Measurements from ENCODE around the gene TCAP.

Gene TCAP

GRCh38 chr17:39664581-39665561 is at the start of gene TCAP:
Gene TCAP (plus strand): TSS chr17:39665349. CDS start chr17:39665360, 11 bp downstream.
- no peak for DNase-seq

DNA sequence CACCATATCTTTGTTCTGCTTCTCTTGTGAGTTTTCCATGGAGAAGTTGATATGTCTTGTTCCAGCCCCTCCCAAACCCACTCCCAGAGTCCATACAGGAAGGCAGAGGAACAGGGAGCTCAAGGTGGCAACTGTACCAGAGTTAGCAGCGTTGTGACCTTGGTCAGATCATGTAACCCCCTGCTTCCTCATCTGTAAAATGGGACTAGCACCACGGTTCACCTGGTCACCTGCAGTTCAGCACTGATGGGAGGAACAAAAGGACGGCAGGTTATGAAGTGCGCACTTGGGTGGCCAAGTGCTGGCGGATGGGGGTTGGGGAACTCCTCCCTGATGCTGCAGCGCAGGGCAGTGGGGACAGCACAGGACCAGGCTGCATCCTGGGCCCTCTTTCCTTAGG is 49.7 kb upstream of the TCAP start:
- no peak for DNase-seq

DNA sequence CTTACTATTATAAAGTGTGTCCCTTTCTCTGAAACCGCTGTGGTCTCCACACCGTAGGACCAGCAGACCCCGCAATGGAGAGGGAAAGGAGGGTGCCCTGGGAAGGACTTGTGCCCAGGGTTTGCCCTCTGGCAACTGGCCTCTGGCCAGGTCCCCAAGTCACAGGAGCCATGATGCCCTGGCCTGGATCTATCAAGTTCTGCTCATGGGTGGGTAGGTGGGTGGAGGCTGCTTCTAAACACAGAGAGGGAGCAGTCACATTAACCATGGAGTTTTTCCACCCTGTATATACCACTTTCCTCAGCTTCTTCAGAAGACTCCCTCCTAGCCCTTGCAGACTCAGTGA is 48.1 kb upstream of the TCAP start:
- DNase-seq = no peak

GRCh38 chr17:39617446-39618245 is 47.5 kb upstream of the TCAP start:
- peak; percentile 33 for DNase-seq

- DNase-seq = no peak
Observed at GRCh38 chr17:39618246-39618913, 46.8 kb upstream of the TCAP start.

GRCh38 chr17:39618956-39619785 is 46.0 kb upstream of the TCAP start:
- no peak for DNase-seq

DNA sequence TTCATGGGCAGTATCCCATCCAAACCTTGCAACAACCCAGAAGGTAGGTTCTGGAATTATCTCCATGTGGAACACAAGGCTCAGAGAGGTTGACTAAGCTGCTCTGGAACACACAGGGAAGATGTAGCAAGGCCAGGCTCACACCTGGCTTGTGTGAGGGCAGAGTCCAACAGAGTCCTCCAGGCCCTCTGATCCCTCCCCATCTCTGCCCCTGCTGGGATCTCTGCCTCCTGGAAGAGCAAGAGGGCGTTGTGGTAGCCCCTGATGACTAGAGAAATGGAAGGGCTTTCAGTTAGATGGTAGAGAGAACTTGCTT is 45.4 kb upstream of the TCAP start:
- no peak for DNase-seq

GRCh38 chr17:39621523-39622379 is 43.4 kb upstream of the TCAP start:
- no peak for DNase-seq

DNA sequence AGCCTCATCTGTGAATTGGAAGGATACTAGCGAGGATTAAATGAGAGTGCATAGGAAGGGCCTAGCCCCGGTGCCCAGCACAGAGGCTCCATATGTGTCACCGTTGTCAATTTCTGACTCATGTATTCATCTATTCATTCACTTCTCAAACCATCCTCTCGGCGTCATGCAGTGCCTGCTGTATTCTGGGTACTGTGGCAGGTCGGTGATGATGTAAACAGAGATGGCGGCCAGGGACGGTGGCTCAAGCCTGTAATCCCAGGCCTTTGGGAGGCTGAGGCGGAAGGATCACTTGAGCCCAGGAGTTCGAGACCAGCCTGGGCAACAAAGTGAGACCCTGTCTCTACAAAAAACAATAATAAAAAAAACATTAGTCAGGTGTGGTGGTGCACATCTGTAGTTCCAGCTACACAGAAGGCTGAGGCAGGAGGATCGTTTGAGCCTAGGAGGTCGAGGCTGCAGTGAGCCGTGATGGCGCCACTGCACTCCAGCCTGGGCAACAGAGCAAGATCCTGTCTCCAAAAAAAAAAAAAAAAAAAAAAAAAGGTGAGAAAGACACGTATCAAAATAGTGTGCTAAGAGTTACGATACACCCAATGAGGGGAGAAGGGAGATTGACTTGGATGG is 42.7 kb upstream of the TCAP start:
- DNase-seq = no peak

DNA sequence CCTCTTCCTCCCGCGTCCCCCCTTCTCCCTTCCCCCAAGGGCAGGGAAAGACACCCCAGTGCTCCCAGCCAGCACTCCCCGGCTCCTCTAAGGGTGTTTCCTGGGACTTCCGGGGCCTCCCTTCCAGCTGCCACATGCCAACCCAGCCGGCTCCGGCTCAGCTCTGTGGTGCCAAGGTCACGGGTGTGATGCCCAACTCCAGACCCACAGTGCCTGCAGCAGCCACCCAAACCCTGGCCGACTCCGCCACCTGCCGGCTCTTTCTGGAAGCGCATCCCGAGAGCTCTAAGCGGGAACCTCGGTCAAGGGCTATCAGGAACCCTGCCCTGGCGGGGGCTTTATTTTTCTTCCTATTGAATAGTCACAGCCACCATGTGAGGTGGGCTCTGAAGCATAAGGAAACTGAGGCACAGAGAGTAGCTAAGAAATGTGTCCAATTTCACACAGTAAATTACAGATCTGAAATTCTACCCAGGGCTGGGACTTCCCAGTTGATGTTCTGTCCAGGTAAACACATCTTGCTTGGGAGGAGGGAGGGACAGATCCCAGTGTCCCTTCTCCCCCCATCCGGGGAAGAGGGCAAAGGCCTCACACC is 41.7 kb upstream of the TCAP start:
- no peak for DNase-seq

GRCh38 chr17:39624313-39624712 is 40.8 kb upstream of the TCAP start:
- no peak for DNase-seq

DNA sequence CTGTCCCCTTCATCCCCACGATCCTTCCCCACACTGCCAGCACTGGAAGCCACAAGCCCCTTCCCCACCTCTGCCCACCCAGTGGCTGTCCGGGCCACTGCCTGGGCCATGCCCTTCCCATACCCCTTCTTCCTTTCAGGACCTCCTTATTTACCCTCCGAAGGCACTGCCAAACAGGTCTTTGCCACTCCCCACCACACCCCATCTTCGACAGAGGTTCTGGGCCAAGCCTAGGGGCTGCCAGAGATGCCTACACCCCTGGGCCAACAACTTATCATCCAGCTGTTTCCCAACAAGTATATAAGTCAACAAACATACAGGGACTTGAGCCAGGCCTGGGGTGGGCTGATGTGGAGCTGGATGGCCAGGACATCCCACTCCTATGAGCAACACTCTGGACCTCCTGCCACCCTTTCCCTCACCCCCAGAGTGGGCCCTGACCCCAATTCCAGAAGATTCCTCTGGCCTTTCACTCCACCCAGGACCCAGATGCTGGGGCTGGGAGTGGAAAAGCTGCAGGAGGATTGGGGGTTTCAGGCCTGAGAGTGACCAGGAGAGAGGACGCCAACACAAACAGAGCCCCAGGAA is 39.9 kb upstream of the TCAP start:
- no peak for DNase-seq

DNA sequence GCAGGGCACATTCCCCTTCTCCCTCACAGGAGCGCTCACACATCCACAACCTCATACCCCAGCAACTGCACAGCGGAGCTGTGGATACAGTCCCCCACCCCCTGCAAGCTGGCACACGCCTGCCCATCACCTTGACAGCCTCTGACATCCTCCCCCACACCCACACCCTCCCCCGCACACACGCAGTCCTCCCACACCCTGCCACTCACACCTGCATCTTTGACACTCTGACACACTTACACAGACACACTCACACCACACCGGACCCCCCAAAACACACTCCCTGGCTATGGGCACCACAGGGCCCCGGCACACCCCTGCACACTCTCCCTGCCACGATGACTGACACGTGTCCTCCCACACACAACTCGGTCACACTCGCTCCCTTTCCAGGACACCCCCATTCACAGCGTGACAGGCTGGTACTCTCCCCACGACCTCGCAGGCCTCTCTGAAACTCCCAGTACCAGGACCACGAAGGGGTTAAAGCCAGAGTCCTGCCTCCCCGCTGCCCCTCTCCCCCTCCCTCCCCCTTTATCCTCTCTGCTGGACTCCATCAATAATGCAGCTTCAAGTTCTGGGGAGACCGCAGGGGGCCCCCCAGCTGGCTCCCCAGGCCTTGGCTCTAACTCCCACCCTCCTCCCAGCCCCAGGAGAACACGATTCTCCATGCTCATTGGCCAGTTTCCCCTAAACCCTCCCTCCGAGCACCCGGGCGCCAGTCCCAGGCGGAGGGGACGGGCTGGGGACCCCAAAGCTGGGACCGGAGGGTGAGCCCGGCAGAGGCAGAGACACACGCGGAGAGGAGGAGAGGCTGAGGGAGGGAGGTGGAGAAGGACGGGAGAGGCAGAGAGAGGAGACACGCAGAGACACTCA is 38.7 kb upstream of the TCAP start, which contains the start of gene PPP1R1B:
PPP1R1B (plus strand) TSS at position 782 of the 876 bp plus-strand sequence. CDS start 441 bp downstream, outside the sequence.
- no peak for DNase-seq

DNA sequence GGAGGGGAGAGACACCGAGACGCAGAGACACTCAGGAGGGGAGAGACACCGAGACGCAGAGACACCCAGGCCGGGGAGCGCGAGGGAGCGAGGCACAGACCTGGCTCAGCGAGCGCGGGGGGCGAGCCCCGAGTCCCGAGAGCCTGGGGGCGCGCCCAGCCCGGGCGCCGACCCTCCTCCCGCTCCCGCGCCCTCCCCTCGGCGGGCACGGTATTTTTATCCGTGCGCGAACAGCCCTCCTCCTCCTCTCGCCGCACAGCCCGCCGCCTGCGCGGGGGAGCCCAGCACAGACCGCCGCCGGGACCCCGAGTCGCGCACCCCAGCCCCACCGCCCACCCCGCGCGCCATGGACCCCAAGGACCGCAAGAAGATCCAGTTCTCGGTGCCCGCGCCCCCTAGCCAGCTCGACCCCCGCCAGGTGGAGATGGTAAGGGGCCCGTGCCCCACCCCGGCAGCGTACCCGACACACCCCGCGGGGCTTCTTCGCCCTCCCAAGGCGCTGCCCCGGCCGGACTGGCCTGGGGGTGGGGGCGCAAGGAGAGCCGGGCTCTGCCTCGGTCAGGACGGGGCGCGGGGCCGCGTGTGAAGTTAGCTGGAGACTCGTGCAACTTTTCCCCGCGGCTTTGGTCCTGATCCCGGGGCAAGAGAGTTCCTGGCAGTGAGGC is 38.0 kb upstream of the TCAP start:
- DNase-seq = no peak

- DNase-seq = no peak
Observed at GRCh38 chr17:39627712-39628516, 37.2 kb upstream of the TCAP start.

DNA sequence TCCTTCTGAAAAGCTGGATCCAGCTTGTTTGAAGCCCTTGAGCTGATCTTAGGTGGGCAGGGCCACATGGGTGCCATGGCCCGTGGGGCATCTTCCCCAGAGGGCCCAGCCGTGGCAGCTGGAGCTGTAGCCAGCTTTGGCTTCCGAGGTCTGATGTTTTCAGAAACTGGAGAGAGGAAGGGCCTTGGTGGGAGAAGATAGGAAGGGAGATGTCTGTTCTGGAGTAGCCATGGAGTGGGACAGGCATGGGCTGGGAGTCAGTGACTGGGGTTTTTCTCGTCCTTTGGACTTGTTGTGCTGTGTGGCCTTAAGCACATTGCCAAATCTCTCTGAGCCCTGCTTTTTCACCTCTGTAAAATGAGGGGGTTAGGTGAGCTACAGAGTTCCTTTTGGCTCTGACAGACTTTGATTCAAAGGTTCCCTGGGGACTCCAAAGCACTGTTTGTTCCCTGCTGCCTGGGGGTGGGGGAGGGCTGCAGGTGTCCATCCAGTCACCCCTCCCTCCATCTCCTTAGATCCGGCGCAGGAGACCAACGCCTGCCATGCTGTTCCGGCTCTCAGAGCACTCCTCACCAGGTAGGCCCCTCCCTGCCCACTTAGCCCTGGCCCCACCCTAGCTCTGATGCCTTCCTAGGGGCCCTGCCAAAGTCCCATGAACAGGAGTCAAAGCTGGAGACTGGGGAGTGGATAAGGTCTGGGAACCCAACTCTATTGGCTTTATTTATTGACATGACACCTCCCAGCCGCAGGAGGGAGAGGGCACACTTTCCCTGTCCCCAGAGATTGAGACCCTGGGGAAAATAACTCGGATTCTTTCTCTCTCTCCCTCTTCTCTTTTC is 36.3 kb upstream of the TCAP start:
- DNase-seq = no peak

DNA sequence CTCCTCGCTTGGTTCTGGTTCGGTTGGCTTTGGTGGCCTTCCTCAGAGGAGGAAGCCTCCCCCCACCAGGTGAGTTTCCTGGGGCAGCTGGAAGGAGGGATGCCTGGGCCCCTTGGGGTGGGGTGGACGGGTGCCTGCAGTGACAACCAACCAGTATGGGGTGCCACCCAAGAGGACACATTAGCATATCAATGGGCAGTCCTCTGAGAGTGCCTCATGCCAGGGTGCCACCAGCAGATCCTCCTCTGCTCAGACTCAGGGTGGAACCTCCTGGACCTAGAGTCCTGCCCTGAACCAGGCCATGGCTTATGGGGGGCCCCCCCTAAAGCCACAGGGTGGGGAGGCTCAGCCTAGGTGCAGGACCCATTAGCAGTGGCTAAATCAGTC is 35.7 kb upstream of the TCAP start:
- no peak for DNase-seq
